ENCODE data around the gene GLUL. TPM values are rescaled to one million over a fixed set of nuclear protein-coding genes. Genes with fewer than 3 reads are reported as not detected.
A peak's percentile ranks its signal among the peaks of the same experiment; 100 is the strongest.
"Not testable (repeated sequence)": the region's sequence is repeated elsewhere in the genome, so short reads cannot be mapped to it uniquely, and the experiment has no call there.

The GLUL gene
- total RNA-seq, 1 donor from 2014 or later = 435 TPM

GRCh38 chr1:182367926-182368325, 23.7 kb downstream of the GLUL start:
- ATAC-seq = no peak

DNA sequence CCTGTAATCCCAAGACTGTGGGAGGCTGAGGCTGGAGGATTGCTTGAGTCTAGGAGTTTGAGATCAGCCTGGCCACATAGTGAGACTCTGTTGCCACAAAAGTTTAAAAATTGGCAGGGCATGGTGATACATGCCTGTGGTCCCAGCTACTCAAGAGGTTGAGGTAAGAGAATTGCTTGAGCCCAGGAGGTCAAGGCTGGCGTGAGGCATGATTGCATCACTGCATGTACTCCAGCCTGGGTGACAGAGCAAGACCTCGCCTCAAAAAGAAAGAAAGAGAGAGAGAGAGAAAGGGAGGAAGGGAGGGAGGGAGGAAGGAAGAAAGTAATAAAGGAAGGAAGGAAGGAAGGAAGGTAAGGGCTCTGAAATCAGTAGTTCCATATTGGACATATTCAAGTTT, 25.0 kb downstream of the GLUL start:
- ATAC-seq = no peak

DNA sequence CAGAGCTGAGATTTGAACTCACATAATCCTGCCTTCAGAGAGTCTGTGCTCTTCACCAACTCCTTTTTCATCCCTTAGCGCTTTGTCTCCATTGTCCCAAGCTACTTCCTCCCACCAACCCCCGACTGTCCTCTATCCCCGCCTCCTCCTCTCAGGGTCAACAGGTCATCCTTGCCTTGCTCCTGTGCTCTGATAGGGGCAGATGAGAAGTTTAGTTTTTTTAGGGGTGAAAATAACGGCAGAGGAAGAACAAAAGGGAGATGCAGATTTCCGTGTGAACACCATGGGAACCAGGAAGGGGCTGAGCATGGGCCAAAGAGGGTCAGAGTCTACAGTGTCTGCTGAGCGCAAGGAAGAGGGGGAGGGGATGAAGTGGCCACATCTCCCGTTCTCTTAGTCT, 31.9 kb downstream of the GLUL start:
- no peak for ATAC-seq

DNA sequence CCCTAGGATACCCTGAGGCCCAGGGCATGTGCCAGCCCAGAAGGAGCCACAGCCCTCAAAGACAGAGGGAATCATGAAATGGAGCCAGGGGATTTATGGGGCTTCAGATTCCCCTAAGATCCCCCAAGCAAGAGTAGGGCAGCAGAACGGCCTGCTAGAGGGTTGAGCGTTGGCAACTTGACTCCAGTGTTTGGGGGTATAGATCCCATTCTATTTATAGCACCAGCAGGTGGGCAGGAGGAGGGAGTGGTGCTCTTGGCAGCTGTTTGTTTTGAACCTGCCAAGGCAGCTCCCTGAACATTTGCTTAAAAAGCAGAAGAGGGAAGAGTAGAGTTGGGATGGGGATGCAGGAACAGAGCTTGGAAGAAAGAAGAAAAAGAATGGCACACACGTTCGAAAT, 33.7 kb downstream of the GLUL start:
- no peak for ATAC-seq

DNA sequence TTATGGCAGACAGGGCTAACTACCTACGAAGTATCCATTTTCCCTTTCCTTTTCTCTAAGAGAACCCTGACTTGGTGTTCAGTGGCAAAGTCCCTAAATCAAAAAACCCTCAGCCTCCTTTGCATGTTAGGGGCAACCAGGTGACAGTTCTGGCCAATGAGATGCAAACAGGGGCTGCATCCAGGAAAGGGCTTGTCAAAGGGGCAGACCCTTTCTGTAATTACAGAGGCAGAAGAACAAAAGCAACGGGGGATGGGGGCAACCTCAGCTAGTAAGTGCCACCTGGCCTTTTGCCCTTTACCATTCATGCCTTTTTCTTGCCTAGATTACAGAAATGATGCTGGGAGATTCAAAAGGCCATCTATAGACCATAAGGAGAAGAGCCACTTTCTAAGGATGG, 34.4 kb downstream of the GLUL start:
- no peak for ATAC-seq

DNA sequence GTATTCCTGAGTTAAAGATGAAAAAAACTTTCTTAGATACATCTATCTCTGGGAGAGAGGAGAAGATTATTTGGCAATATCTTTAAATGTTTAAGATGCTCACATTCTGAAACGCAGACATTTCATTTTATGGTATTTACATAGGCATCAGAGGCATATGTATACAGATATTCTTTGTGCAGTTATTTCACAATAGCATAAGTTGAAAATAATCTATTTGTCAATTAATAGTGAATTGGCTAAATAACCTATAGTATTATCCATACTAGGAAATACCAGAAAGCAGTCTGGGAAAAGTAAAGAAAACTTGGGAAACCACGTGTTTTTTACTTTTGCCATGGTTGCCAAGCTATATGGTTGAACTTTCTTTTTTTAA, 35.9 kb downstream of the GLUL start:
- no peak for ATAC-seq

GRCh38 chr1:182351790-182352364, 39.7 kb downstream of the GLUL start:
- ATAC-seq = no peak

DNA sequence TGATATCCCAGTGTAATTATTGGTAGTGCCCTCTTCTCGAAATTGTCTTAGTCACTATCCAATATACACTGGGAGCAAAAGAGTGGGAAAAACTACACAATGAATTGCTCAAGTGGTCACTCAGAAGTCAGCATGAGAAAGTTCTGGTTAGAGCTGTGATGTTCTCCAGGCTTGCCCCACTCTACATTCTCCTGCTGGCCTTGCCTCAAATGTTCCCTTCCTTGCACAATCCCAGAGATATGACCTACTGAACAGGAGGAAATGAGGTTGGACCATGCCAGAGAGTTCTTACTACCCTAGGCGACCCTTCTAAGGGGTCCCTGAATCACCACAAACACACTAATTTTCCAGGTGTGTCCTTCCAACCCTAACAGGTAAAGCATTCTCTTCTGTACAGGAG, 40.8 kb downstream of the GLUL start:
- no peak for ATAC-seq

- no peak for ATAC-seq
These were observed 42.4 kb downstream of the GLUL start for GRCh38 chr1:182348961-182349747.

GRCh38 chr1:182347019-182347418, 44.6 kb downstream of the GLUL start:
- ATAC-seq = no peak

GRCh38 chr1:182340233-182341058, 51.1 kb downstream of the GLUL start:
- no peak for ATAC-seq

GRCh38 chr1:182339684-182340083, 51.9 kb downstream of the GLUL start:
- ATAC-seq = peak; percentile 13

DNA sequence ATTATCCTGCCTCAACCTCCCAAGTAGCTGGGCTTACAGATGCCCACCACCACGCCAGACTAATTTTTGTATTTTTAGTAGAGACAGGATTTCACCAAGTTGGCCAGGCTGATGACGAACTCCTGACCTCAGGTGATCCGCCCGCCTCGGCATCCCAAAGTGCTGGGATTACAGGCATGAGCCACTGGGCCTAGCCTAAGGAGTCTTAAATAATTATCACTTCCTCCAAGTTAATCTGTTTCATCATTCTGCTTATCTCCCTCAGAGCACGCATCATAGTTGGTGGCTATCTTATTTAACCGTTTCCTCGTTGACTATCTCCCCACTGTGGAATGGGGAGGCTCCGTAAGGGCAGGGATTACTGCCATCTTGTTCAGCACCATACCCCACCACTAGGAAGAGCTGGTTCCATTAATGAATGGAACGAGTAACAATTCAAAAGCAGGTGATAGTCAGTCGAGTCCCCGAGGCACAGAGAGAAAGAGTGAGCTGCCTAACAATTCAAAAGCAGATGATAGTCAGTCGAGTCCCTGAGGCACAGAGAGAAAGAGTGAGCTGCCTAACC, 52.7 kb downstream of the GLUL start:
- ATAC-seq = no peak

DNA sequence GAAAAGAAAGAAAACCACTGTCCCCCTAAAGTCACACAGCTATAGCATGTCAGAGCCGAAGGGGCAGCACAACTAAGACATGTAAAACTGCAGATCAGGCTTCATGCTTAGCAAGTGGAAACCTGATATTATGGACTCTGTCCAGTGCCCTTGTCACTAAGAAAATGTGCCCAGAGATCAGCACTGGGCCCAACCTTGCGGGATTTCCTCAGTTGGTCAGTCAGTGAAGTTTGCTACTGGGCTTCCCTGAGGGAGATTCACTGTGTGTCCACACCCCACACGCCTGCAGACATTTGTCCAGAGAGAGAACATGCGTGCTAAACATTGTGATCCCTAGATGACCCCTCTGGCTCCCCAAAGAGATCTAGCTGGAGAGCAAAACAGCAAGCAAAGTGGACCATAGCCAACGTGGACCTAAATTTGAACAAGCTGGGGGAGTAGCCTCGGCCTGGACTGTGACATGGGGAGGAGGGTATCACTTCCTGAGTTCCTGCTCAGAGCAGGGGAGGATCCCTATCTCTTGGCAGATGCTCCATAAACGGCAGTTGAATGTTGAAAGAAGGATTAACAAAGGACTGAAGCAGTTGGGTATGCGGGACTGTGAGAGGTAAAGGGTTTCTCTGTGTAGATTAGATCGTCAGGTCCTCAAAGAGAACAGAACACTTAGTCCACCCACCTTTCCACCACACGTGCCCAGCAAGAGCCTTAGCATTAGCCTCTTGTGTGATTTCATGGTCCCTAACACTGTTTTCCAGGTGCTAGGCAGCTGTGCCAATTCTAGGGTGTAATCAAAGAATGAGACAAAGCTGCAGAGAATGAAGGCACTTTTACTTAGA, 53.6 kb downstream of the GLUL start:
- ATAC-seq = no peak

- ATAC-seq = no peak
These were observed 55.6 kb downstream of the GLUL start for GRCh38 chr1:182335771-182336566.

DNA sequence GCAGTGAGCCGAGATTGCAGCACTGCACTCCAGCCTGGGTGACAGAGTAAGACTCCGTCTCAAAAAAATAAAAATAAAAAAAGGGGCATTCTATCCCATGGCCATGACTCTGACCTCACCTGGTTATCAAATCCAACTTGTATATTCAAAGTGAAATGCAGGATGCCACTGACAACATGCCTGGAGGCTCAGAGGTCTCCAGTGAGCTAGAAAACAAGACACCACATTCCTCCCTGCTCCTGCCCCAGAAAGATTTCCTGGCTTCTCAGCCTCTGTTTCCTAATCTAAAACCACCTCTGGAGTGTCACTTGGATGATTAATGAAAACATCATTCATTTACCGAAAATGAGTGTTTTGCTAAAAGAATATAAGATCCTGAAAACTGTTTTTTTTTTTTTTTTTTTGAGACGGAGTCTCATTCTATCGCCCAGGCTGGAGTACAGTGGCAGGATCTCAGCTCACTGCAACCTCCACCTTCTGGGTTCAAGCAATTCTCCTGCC, 58.5 kb downstream of the GLUL start:
- ATAC-seq = not testable (repeated sequence)

DNA sequence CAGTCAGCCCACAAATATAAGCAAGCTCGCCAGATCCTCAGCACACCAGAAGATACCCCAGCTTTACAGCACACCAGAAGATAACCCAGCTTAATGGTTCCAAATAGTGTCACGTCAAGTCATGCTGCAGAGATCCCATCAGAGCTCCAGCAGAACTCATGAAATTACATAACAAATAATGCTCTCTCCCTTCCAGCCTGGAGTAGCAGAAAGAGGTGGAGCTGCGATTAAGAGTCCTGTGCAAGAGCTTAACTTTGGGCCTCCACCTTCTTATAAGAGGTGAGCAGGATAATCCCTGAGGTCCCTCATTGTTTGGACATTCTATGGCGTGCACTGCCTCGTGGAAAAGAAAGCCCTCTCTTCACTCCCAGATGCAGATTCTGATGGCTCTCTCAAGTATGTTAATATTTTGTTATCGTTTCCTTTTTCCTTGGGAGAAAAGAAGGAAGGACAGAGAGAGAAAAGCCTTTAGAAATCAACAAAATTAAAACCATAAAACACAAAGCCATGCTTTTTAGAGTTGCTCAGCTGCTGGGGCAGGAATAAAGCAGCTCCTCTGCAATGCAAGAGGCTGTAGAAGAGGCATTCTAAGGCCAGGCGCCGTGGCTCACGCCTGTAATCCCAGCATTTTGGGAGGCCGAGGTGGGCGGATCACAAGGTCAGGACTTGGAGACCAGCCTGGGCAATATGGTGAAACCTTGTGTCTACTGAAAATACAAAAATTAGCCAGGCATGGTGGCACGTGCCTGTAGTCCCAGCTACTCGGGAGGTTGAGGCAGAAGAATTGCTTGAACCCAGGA, 59.1 kb downstream of the GLUL start:
- no peak for ATAC-seq

All from esophagus mucosa (tissue), 1 donor.